ENCODE results near the gene FUZ. TPM values are rescaled to one million over a fixed set of nuclear protein-coding genes. Genes with fewer than 3 reads are reported as not detected.

FUZ gene
- total and polyA plus RNA-seq, 4 donors = 3.8 to 12.5 (median 7.0) TPM

GRCh38 chr19:49855277-49855675 lies 42.2 kb upstream of the FUZ start:
- Histone ChIP-seq H3K9me3 (ENCODE audit: control insufficient read depth in 4 of 4, low read length in 3 of 4) (no peaks in the 10 kb centered on the region), H3K4me3 (ENCODE audit: low read depth in 1 of 3, low read length in 3 of 3) (no peak overlapping the region), H3K9ac (ENCODE audit: low read depth in 1 of 2, low read length in 2 of 2) (no peak overlapping the region), H3K27ac (ENCODE audit: low read depth in 1 of 2, low read length in 2 of 2) (no peak overlapping the region), H3K27me3 (ENCODE audit: control insufficient read depth in 4 of 4, insufficient read depth in 4 of 4, low read length in 3 of 4) (no peaks in the 10 kb centered on the region), H3K4me1 (ENCODE audit: control insufficient read depth in 4 of 4, insufficient read depth in 4 of 4, low read length in 3 of 4) (peaks cover 1 to 13% (median 11%) of the 10 kb centered on the region in 4 donors), H3K36me3 (ENCODE audit: control insufficient read depth in 4 of 4, insufficient read depth in 3 of 4, low read depth in 1 of 4, low read length in 3 of 4) (peaks cover 0 to 34% (median 4%) of the 10 kb centered on the region in 4 donors)
- 91% methylated on average over 12 of the region's 12 CpGs for WGBS
- TF ChIP-seq RAD21 (IDR thresholded peaks at IDR 0.05) (no peak), SP1 (IDR thresholded peaks at IDR 0.05) (no peak), TAF1 (conservative IDR thresholded peaks at IDR 0.05) (no peak), HNF4G (IDR thresholded peaks at IDR 0.05) (no peak), ATF3 (IDR thresholded peaks at IDR 0.05) (no peak), HNF4A (conservative IDR thresholded peaks at IDR 0.05) (no peak), REST (IDR thresholded peaks at IDR 0.05) (no peak), FOXA2 (IDR thresholded peaks at IDR 0.05) (no peak), MAX (IDR thresholded peaks at IDR 0.05) (no peak), FOXA1 (IDR thresholded peaks at IDR 0.05) (no peak), GABPA (IDR thresholded peaks at IDR 0.05 in 1 of 2, conservative IDR thresholded peaks at IDR 0.05 in 1 of 2) (no peak), YY1 (IDR thresholded peaks at IDR 0.05) (no peak), EGR1 (IDR thresholded peaks at IDR 0.05; ENCODE audit: low read depth in 2 of 2) (no peak), RXRA (IDR thresholded peaks at IDR 0.05) (no peak)
- DNase-seq (ENCODE audit: low spot score) = no peak

GRCh38 chr19:49854378-49855263 lies 41.5 kb upstream of the FUZ start:
- no peak overlapping the region for H3K4me3 ChIP-seq (ENCODE audit: low read depth in 1 of 3, low read length in 3 of 3)
- no peak for DNase-seq (ENCODE audit: low spot score)
- H3K4me1 ChIP-seq (ENCODE audit: control insufficient read depth in 4 of 4, insufficient read depth in 4 of 4, low read length in 3 of 4) = peaks cover 3 to 19% (median 13%) of the 10 kb centered on the region in 4 donors
- WGBS = 92% methylated on average over 39 of the region's 39 CpGs
- no peak overlapping the region for H3K9ac ChIP-seq (ENCODE audit: low read depth in 1 of 2, low read length in 2 of 2)
- no peak overlapping the region for H3K27ac ChIP-seq (ENCODE audit: low read depth in 1 of 2, low read length in 2 of 2)
- no peaks in the 10 kb centered on the region for H3K9me3 ChIP-seq (ENCODE audit: control insufficient read depth in 4 of 4, low read length in 3 of 4)
- peaks cover 0 to 28% (median 4%) of the 10 kb centered on the region in 4 donors for H3K36me3 ChIP-seq (ENCODE audit: control insufficient read depth in 4 of 4, insufficient read depth in 3 of 4, low read depth in 1 of 4, low read length in 3 of 4)
- TF ChIP-seq EGR1 (IDR thresholded peaks at IDR 0.05; ENCODE audit: low read depth in 2 of 2) = no peak
- H3K27me3 ChIP-seq (ENCODE audit: control insufficient read depth in 4 of 4, insufficient read depth in 4 of 4, low read length in 3 of 4) = no peaks in the 10 kb centered on the region

Measured in liver (tissue), 9 donors.